HG03520 (cell line): ENCODE measurements around the gene TOP3B.

ENCODE experiments used
- ATAC-seq: cut with Tn5 transposase; IDR thresholded peaks from one replicate; pipeline ENCODE4 v1.9.1; 2021; ENCODE audit warnings: mild to moderate bottlenecking, moderate library complexity; ENCODE audit not compliant: unreplicated experiment

The TOP3B gene

GRCh38 chr22:21980547-21980946 lies 2.0 kb downstream of the TOP3B start:
- ATAC-seq: no peak

GRCh38 chr22:21978564-21979386 lies 3.8 kb downstream of the TOP3B start:
- ATAC-seq: no peak

GRCh38 chr22:21977814-21978213 lies 4.8 kb downstream of the TOP3B start:
- no peak for ATAC-seq

GRCh38 chr22:21975854-21976345 lies 6.7 kb downstream of the TOP3B start:
- ATAC-seq: no peak

GRCh38 chr22:21975273-21975672 lies 7.3 kb downstream of the TOP3B start:
- no peak for ATAC-seq

- ATAC-seq: no peak
Observed at GRCh38 chr22:21974058-21974649, 8.4 kb downstream of the TOP3B start.

- no peak for ATAC-seq
Observed at GRCh38 chr22:21972806-21973205, 9.8 kb downstream of the TOP3B start.

- ATAC-seq: no peak
Observed at GRCh38 chr22:21972293-21972779, 10.3 kb downstream of the TOP3B start.

- no peak for ATAC-seq
Observed at GRCh38 chr22:21971858-21972275, 10.7 kb downstream of the TOP3B start.

- ATAC-seq: no peak
Observed at GRCh38 chr22:21970800-21971617, 11.6 kb downstream of the TOP3B start.

GRCh38 chr22:21970037-21970799 lies 12.4 kb downstream of the TOP3B start:
- no peak for ATAC-seq

- no peak for ATAC-seq
Observed at GRCh38 chr22:21968452-21969129, 14.0 kb downstream of the TOP3B start.

GRCh38 chr22:21967693-21968271 lies 14.8 kb downstream of the TOP3B start:
- no peak for ATAC-seq

GRCh38 chr22:21966643-21967516 lies 15.7 kb downstream of the TOP3B start:
- no peak for ATAC-seq

GRCh38 chr22:21965762-21966288 lies 16.8 kb downstream of the TOP3B start:
- ATAC-seq: no peak

- ATAC-seq: no peak
Observed at GRCh38 chr22:21964918-21965484, 17.6 kb downstream of the TOP3B start.

- ATAC-seq: no peak
Observed at GRCh38 chr22:21964234-21964633, 18.4 kb downstream of the TOP3B start.

GRCh38 chr22:21963790-21964211 lies 18.8 kb downstream of the TOP3B start:
- ATAC-seq: no peak
